ENCODE results near the gene AK8. TPM values are rescaled to one million over a fixed set of nuclear protein-coding genes. Genes with fewer than 3 reads are reported as not detected.

AK8 gene
- total RNA-seq, 1 experiment from 2014 or later, result 2.5 TPM

DNA sequence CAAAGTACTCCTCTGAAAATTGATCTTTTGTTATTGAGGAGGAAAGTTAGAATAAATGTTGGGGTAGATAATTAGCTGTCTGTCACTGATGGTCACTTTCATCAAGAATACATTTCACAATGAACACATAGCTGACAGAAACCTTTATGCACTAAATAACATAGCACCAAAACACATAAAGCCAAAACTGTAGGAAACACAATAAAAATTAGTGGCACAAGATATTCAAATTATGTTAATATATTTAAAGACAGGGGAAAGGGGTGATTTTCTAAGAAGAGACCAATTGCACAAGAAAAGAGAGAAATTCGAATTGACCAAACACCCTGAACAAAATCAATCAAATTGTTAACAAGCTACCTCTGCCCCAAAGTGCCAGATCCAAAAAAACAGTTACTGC lies 89.7 kb downstream of the AK8 start:
- POLR2A ChIA-PET, result no interaction called here

More for the DNA sequence above, 89.7 kb downstream of the AK8 start:
- H3K79me2 ChIP-seq (ENCODE audit: insufficient read depth, low read length), result no peaks in the 10 kb centered on the region
- no peak overlapping the region for H3K27ac ChIP-seq (ENCODE audit: low read depth, low read length)
- ChIA-PET CTCF (no interaction called here), RAD21 (ENCODE audit: low non-redundant PET in 1 of 2, low total read pairs in 2 of 2, uncharacterized antibody in 2 of 2, unreplicated experiment in 2 of 2) (no interaction called here)
- no peaks in the 10 kb centered on the region for H3K4me1 ChIP-seq (ENCODE audit: control insufficient read depth in 1 of 2, insufficient read depth in 2 of 2, low read length in 2 of 2)
- H4K20me1 ChIP-seq (ENCODE audit: insufficient read depth), result no peaks in the 10 kb centered on the region
- TF ChIP-seq SRF (IDR thresholded peaks at IDR 0.05; ENCODE audit: low read depth) (no peak), POLR2A (IDR thresholded peaks at IDR 0.05; ENCODE audit: borderline replicate concordance, extremely low read depth, insufficient read depth, insufficient read length) (no peak), EZH2 (IDR thresholded peaks at IDR 0.05) (no peak), SP1 (IDR thresholded peaks at IDR 0.05; ENCODE audit: low read depth) (no peak), POLR2AphosphoS5 (IDR thresholded peaks at IDR 0.05; ENCODE audit: low read depth, low read length) (no peak), JUND (IDR thresholded peaks at IDR 0.05) (no peak), ELF1 (IDR thresholded peaks at IDR 0.05; ENCODE audit: borderline replicate concordance, low read depth) (no peak), ZFX (IDR thresholded peaks at IDR 0.05) (no peak), FOSL1 (IDR thresholded peaks at IDR 0.05; ENCODE audit: low read depth) (no peak), EGR1 (IDR thresholded peaks at IDR 0.05; ENCODE audit: low read depth) (no peak)
- TF ChIP-seq, protein P1, sequence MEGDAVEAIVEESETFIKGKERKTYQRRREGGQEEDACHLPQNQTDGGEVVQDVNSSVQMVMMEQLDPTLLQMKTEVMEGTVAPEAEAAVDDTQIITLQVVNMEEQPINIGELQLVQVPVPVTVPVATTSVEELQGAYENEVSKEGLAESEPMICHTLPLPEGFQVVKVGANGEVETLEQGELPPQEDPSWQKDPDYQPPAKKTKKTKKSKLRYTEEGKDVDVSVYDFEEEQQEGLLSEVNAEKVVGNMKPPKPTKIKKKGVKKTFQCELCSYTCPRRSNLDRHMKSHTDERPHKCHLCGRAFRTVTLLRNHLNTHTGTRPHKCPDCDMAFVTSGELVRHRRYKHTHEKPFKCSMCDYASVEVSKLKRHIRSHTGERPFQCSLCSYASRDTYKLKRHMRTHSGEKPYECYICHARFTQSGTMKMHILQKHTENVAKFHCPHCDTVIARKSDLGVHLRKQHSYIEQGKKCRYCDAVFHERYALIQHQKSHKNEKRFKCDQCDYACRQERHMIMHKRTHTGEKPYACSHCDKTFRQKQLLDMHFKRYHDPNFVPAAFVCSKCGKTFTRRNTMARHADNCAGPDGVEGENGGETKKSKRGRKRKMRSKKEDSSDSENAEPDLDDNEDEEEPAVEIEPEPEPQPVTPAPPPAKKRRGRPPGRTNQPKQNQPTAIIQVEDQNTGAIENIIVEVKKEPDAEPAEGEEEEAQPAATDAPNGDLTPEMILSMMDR (IDR thresholded peaks at IDR 0.05 in 2 of 3, conservative IDR thresholded peaks at IDR 0.05 in 1 of 3; ENCODE audit: borderline replicate concordance in 1 of 3, insufficient read depth in 1 of 3, low read depth in 2 of 3, low read length in 2 of 3), result no peak
- TF ChIP-seq, protein P2, sequence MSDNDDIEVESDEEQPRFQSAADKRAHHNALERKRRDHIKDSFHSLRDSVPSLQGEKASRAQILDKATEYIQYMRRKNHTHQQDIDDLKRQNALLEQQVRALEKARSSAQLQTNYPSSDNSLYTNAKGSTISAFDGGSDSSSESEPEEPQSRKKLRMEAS (IDR thresholded peaks at IDR 0.05), result no peak
- H3K9ac ChIP-seq (ENCODE audit: low read length), result no peak overlapping the region
- no peak overlapping the region for H2AFZ ChIP-seq (ENCODE audit: low read depth, low read length, poor library complexity, severe bottlenecking)
- 0 out of 2 replicates have a peak, but pooled peaks cover 1% of the 10 kb centered on the region for H3K27me3 ChIP-seq (ENCODE audit: insufficient read depth, low read length)
- no peak for ATAC-seq
- H3K36me3 ChIP-seq (ENCODE audit: control insufficient read depth in 1 of 2, insufficient read depth in 2 of 2, low read length in 2 of 2), result no peaks in the 10 kb centered on the region
- no peak for DNase-seq (ENCODE audit: low read depth, low spot score)
- no peaks in the 10 kb centered on the region for H3K9me2 ChIP-seq (ENCODE audit: insufficient read depth)
- H3K4me2 ChIP-seq (ENCODE audit: low read length), result no peak overlapping the region
- BruUV-seq (replicated peaks), result no TSS peak
- H3K4me3 ChIP-seq (replicated peaks in 1 of 2; ENCODE audit: low read depth in 1 of 2, low read length in 2 of 2), result no peak overlapping the region
- intact Hi-C loops (cut with micrococcal nuclease), result no loop called here
- no peaks in the 10 kb centered on the region for H3K9me3 ChIP-seq (ENCODE audit: control insufficient read depth in 1 of 2, insufficient read depth in 1 of 2, low read depth in 1 of 2, low read length in 2 of 2)
